ENCODE data around the gene DPYD.

GRCh38 chr1:97903626-97904025 lies 17.2 kb downstream of the DPYD start:
- TF ChIP-seq CTCF (IDR thresholded peaks at IDR 0.05 in 2 of 3, conservative IDR thresholded peaks at IDR 0.05 in 1 of 3; ENCODE audit: control insufficient read depth in 2 of 3, extremely low read depth in 1 of 3, insufficient read depth in 1 of 3, low read depth in 3 of 3, low read length in 3 of 3) (no peak), NR2C2 (IDR thresholded peaks at IDR 0.05; ENCODE audit: borderline replicate concordance, control insufficient read depth, insufficient read length, low read depth) (no peak), YBX1 (IDR thresholded peaks at IDR 0.05) (no peak), MXI1 (IDR thresholded peaks at IDR 0.05; ENCODE audit: low read depth, low read length) (no peak), CHD2 (IDR thresholded peaks at IDR 0.05; ENCODE audit: borderline replicate concordance, low read depth, low read length) (no peak), PKNOX1 (IDR thresholded peaks at IDR 0.05) (no peak), STAT1 (conservative IDR thresholded peaks at IDR 0.05) (no peak), NFYB (IDR thresholded peaks at IDR 0.05; ENCODE audit: insufficient read depth, low read depth, low read length) (no peak), ZNF622 (IDR thresholded peaks at IDR 0.05) (no peak), IRF3 (IDR thresholded peaks at IDR 0.05) (no peak)

All from GM12878 (cell line).